ENCODE data around the gene STX7. TPM values are rescaled to one million over a fixed set of nuclear protein-coding genes. Genes with fewer than 3 reads are reported as not detected.

Gene STX7
- total RNA-seq, 1 experiment from 2014 or later: 41.0 TPM

DNA sequence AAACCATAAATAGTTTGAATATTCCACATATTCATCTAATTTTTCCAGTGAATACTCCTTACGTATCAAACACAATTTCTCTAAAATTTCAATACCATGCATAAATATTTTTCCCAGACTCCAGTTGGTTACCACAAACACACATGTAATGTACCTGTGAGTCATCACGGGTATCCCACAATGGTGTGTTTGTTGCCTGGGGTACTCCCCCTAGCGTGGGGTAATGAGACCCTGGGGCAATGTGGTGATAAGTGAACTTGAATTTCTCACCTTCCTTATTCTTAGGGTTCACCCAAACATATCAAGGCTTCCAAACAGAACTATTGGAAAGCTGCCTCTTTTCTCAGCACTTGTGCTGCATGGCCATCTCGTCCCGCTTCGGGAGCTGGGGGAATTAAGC, 51.0 kb downstream of the STX7 start:
- no peaks in the 10 kb centered on the region for H3K9me3 ChIP-seq
- H3K36me3 ChIP-seq (ENCODE audit: control insufficient read depth, insufficient read depth, low read length): peaks cover 2% of the 10 kb centered on the region; the same call in 1 of the 2 replicates
- peaks cover 19% of the 10 kb centered on the region for H3K4me1 ChIP-seq
- no peak for TF ChIP-seq CTCF (IDR thresholded peaks at IDR 0.05; ENCODE audit: insufficient read depth in 1 of 2, low read depth in 1 of 2, low read length in 1 of 2, severe bottlenecking in 1 of 2, unreplicated experiment in 1 of 2)
- no peaks in the 10 kb centered on the region for H3K4me1 Mint-ChIP-seq (ENCODE audit: low read depth, unreplicated experiment)
- intact Hi-C loops (cut with micrococcal nuclease; ENCODE audit: unreplicated experiment): no loop called here
- no peaks in the 10 kb centered on the region for H3K9me3 Mint-ChIP-seq (ENCODE audit: unreplicated experiment)
- H3K4me3 Mint-ChIP-seq (ENCODE audit: unreplicated experiment): no peak overlapping the region
- H3K27me3 Mint-ChIP-seq (ENCODE audit: insufficient read depth, unreplicated experiment): no peaks in the 10 kb centered on the region
- no peak overlapping the region for H3K4me3 ChIP-seq (ENCODE audit: low read depth, low read length)
- no TSS peak for BruUV-seq (replicated peaks)
- ChIA-PET CTCF (no interaction called here), POLR2A (no interaction called here)
- peaks cover 31% of the 10 kb centered on the region for H3K36me3 Mint-ChIP-seq (ENCODE audit: insufficient read depth, unreplicated experiment)
- no peak for DNase-seq
- no peaks in the 10 kb centered on the region for H3K27me3 ChIP-seq (replicated peaks; ENCODE audit: control insufficient read depth, insufficient read depth, low read length)
- H3K27ac Mint-ChIP-seq (ENCODE audit: unreplicated experiment): no peak overlapping the region

- POLR2A ChIA-PET: no interaction called here
- H3K36me3 Mint-ChIP-seq (ENCODE audit: insufficient read depth, unreplicated experiment): peaks cover 36% of the 10 kb centered on the region
- no peak overlapping the region for H3K27ac Mint-ChIP-seq (ENCODE audit: unreplicated experiment)
These were observed 53.3 kb downstream of the STX7 start for GRCh38 chr6:132459605-132459952.

GRCh38 chr6:132458887-132459604, 53.9 kb downstream of the STX7 start:
- ChIA-PET CTCF (no interaction called here), POLR2A (no interaction called here)
- H3K4me1 ChIP-seq: peaks cover under 1% of the 10 kb centered on the region; the same call in 1 of the 2 replicates
- DNase-seq: no peak
- H3K9me3 ChIP-seq: no peaks in the 10 kb centered on the region
- H3K9me3 Mint-ChIP-seq (ENCODE audit: unreplicated experiment): no peaks in the 10 kb centered on the region
- no peaks in the 10 kb centered on the region; the same call in 1 of the 2 replicates for H3K36me3 ChIP-seq (ENCODE audit: control insufficient read depth, insufficient read depth, low read length)
- H3K4me3 ChIP-seq (ENCODE audit: low read depth, low read length): no peak overlapping the region
- H3K27ac Mint-ChIP-seq (ENCODE audit: unreplicated experiment): no peak overlapping the region
- H3K4me3 Mint-ChIP-seq (ENCODE audit: unreplicated experiment): no peak overlapping the region
- H3K36me3 Mint-ChIP-seq (ENCODE audit: insufficient read depth, unreplicated experiment): peaks cover 36% of the 10 kb centered on the region
- BruUV-seq (replicated peaks): no TSS peak
- H3K4me1 Mint-ChIP-seq (ENCODE audit: low read depth, unreplicated experiment): no peaks in the 10 kb centered on the region
- intact Hi-C loops (cut with micrococcal nuclease; ENCODE audit: unreplicated experiment): no loop called here
- H3K27me3 ChIP-seq (replicated peaks; ENCODE audit: control insufficient read depth, insufficient read depth, low read length): no peaks in the 10 kb centered on the region
- H3K27me3 Mint-ChIP-seq (ENCODE audit: insufficient read depth, unreplicated experiment): no peaks in the 10 kb centered on the region
- no peak for TF ChIP-seq CTCF (IDR thresholded peaks at IDR 0.05; ENCODE audit: insufficient read depth in 1 of 2, low read depth in 1 of 2, low read length in 1 of 2, severe bottlenecking in 1 of 2, unreplicated experiment in 1 of 2)

More at GRCh38 chr6:132459605-132459952, 53.3 kb downstream of the STX7 start:
- H3K4me3 Mint-ChIP-seq (ENCODE audit: unreplicated experiment): no peak overlapping the region
- H3K27me3 Mint-ChIP-seq (ENCODE audit: insufficient read depth, unreplicated experiment): no peaks in the 10 kb centered on the region
- Histone ChIP-seq H3K27me3 (replicated peaks; ENCODE audit: control insufficient read depth, insufficient read depth, low read length) (no peaks in the 10 kb centered on the region), H3K36me3 (ENCODE audit: control insufficient read depth, insufficient read depth, low read length) (no peaks in the 10 kb centered on the region; the same call in 1 of the 2 replicates), H3K9me3 (no peaks in the 10 kb centered on the region), H3K4me3 (ENCODE audit: low read depth, low read length) (no peak overlapping the region), H3K4me1 (peaks cover 6% of the 10 kb centered on the region)
- CTCF ChIA-PET: no interaction called here
- BruUV-seq (replicated peaks): no TSS peak
- intact Hi-C loops (cut with micrococcal nuclease; ENCODE audit: unreplicated experiment): no loop called here
- DNase-seq: no peak
- no peak for TF ChIP-seq CTCF (IDR thresholded peaks at IDR 0.05; ENCODE audit: insufficient read depth in 1 of 2, low read depth in 1 of 2, low read length in 1 of 2, severe bottlenecking in 1 of 2, unreplicated experiment in 1 of 2)
- H3K4me1 Mint-ChIP-seq (ENCODE audit: low read depth, unreplicated experiment): no peaks in the 10 kb centered on the region
- no peaks in the 10 kb centered on the region for H3K9me3 Mint-ChIP-seq (ENCODE audit: unreplicated experiment)
